GM10266 (cell line): ENCODE measurements around the gene TRANK1.
"Not testable (repeated sequence)": the region's sequence is repeated elsewhere in the genome, so short reads cannot be mapped to it uniquely, and the experiment has no call there.

Experiments used
- DNase-seq: peaks from one replicate; pipeline ENCODE4 v3.0.0; 2012; ENCODE audit errors: extremely low spot score
- TF ChIP-seq, protein P1 (sequence below): IDR thresholded peaks from 2 replicates; pipeline ENCODE4 v1.5.1; 2012; ENCODE audit warnings: mild to moderate bottlenecking, low read depth; ENCODE audit not compliant: control insufficient read depth, insufficient read depth; ENCODE audit errors: missing control alignments

Gene TRANK1

GRCh38 chr3:36942638-36943248 lies 2.1 kb downstream of the TRANK1 start:
- DNase-seq: no peak
- TF ChIP-seq, protein P1, sequence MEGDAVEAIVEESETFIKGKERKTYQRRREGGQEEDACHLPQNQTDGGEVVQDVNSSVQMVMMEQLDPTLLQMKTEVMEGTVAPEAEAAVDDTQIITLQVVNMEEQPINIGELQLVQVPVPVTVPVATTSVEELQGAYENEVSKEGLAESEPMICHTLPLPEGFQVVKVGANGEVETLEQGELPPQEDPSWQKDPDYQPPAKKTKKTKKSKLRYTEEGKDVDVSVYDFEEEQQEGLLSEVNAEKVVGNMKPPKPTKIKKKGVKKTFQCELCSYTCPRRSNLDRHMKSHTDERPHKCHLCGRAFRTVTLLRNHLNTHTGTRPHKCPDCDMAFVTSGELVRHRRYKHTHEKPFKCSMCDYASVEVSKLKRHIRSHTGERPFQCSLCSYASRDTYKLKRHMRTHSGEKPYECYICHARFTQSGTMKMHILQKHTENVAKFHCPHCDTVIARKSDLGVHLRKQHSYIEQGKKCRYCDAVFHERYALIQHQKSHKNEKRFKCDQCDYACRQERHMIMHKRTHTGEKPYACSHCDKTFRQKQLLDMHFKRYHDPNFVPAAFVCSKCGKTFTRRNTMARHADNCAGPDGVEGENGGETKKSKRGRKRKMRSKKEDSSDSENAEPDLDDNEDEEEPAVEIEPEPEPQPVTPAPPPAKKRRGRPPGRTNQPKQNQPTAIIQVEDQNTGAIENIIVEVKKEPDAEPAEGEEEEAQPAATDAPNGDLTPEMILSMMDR: no peak

GRCh38 chr3:36941658-36942057 lies 3.2 kb downstream of the TRANK1 start:
- no peak for DNase-seq
- TF ChIP-seq, protein P1: no peak

DNA sequence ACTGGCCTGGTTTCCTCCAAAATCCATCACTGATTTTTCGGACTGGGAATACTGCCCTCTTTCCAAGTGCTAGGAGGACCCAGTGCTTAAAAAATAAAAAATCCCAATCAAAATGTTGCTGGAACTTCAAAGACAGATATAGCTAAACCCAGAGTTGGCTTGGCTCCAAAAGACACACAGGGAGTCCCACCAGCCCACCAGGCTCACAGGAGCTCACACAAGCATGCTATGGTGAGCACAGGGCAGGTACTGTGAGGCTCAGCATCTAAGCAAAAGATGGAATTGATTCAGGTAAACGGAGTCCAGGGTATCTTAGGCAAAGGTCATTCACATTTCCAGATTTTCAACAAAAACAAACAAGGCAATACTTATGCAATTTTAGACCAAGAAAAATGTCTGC lies 3.7 kb downstream of the TRANK1 start:
- TF ChIP-seq, protein P1: no peak
- no peak for DNase-seq

DNA sequence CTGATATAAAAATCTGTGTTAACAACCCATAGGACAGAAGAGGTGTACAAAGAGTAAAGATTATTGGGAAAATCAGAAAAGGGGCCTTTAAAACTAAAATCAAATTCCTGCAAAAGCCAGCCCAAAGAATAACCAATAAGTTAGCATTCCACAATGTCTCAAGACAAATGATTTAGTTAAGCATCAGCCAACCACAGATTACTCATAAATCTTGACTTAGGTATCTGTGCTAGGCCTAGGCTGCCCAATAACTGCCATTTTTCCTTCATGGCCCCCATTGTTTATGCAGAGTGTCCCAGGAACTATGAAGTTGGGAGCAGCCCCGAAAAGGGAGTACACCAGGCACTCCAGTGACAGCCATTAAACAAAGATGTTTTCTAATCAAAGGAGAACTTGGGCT lies 7.4 kb downstream of the TRANK1 start:
- no peak for DNase-seq
- TF ChIP-seq, protein P1: no peak

- DNase-seq: no peak
- TF ChIP-seq, protein P1: no peak
Observed at GRCh38 chr3:36933540-36934296, 11.1 kb downstream of the TRANK1 start.

GRCh38 chr3:36931424-36931823 lies 13.4 kb downstream of the TRANK1 start:
- DNase-seq: not testable (repeated sequence)

DNA sequence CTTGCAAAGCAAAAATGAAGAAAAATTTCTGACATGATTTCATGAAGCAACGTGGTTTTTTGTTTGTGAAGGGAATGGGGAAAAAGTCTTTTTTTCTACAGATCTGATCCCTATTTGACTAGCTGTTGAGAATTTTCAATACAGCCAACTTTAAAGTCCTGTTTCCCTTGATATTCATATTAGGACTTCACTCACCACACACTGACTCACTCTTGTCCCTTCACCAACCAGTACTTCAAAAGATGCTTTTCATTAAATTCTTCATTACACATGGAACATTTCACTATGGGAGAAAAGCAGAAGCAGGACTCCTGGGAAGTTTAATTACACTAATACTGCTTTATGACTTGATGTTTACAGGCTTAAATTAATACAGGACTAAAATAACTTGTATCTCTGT lies 16.6 kb downstream of the TRANK1 start:
- TF ChIP-seq, protein P1: no peak
- no peak for DNase-seq
